Gastroesophageal sphincter (tissue), 3 donors: ENCODE data around the gene FYCO1.

Source experiments
- CTCF ChIP-seq, 4 experiments: fragments of 200-600 bp in 2 of 4; fragments of 450-650 bp in 2 of 4; sonication (generic) in 1 of 4; IDR thresholded peaks; one replicate each; pipeline ENCODE4 v1.5.1; 2017 to 2019; ENCODE audit warnings: antibody characterized with exemption in 4 of 4, mild to moderate bottlenecking in 2 of 4, moderate library complexity in 2 of 4
- EP300 ChIP-seq: sonication (generic); formaldehyde crosslinking; IDR thresholded peaks from one replicate; pipeline ENCODE4 v1.6.1; 2017; ENCODE audit warnings: antibody characterized with exemption, mild to moderate bottlenecking
- POLR2AphosphoS5 ChIP-seq: sonication (generic); formaldehyde crosslinking; IDR thresholded peaks from one replicate; pipeline ENCODE4 v1.6.1; 2017; ENCODE audit warnings: antibody characterized with exemption

- no peak for TF ChIP-seq CTCF (IDR thresholded peaks at IDR 0.05)
- no peak for TF ChIP-seq EP300
- no peak for TF ChIP-seq POLR2AphosphoS5
Observed at GRCh38 chr3:45894015-45894414, 101.6 kb downstream of the FYCO1 start.
